HepG2 (cell line): ENCODE data around the gene SMIM24. TPM values are rescaled to one million over a fixed set of nuclear protein-coding genes. Genes with fewer than 3 reads are reported as not detected.

Source experiments
- ESRRA ChIP-seq: sonication (generic); formaldehyde crosslinking; IDR thresholded peaks from 2 replicates; pipeline ENCODE4 v1.5.1; 2020; ENCODE audit warnings: mild to moderate bottlenecking, low read depth, missing genetic modification reagents
- IRF9 ChIP-seq: sonication (generic); formaldehyde crosslinking; IDR thresholded peaks from 2 replicates; pipeline ENCODE4 v1.8.0; 2022; ENCODE audit warnings: missing genetic modification reagents, mild to moderate bottlenecking, borderline replicate concordance
- KDM5B ChIP-seq: sonication (generic); formaldehyde crosslinking; IDR thresholded peaks from 2 replicates; pipeline ENCODE4 v1.4.0; 2020; ENCODE audit warnings: missing genetic modification reagents, mild to moderate bottlenecking, borderline replicate concordance
- KLF11 ChIP-seq: IDR thresholded peaks from 2 replicates; pipeline ENCODE4 v1.6.1; 2016; ENCODE audit warnings: missing compliant biosample characterization
- KMT2A ChIP-seq: sonication (generic); formaldehyde crosslinking; IDR thresholded peaks from 2 replicates; pipeline ENCODE4 v1.4.0; 2020; ENCODE audit warnings: missing genetic modification reagents
- ONECUT2 ChIP-seq: sonication (generic); formaldehyde crosslinking; IDR thresholded peaks from 2 replicates; pipeline ENCODE4 v1.4.0; 2020; ENCODE audit warnings: missing genetic modification reagents
- PAF1 ChIP-seq: IDR thresholded peaks from 2 replicates; pipeline ENCODE4 v1.6.1; 2016; ENCODE audit warnings: missing genetic modification reagents, missing compliant biosample characterization
- PHF5A ChIP-seq: IDR thresholded peaks from one replicate; pipeline ENCODE4 v1.6.1; 2018; ENCODE audit warnings: low read depth, missing genetic modification reagents; ENCODE audit not compliant: unreplicated experiment
- RFX5 ChIP-seq: IDR thresholded peaks from 2 replicates; pipeline ENCODE4 v1.6.1; 2011; ENCODE audit warnings: low read depth, low read length, improper control_type of control experiment
- SMAD3 ChIP-seq: sonication (generic); formaldehyde crosslinking; IDR thresholded peaks from 2 replicates; pipeline ENCODE4 v1.4.0; 2020; ENCODE audit warnings: missing genetic modification reagents
- SMARCC2 ChIP-seq: fragments of 450-650 bp; IDR thresholded peaks from 2 replicates; pipeline ENCODE4 v1.6.1; 2017; ENCODE audit warnings: antibody characterized with exemption, mild to moderate bottlenecking
- TBX3 ChIP-seq: fragments of 450-650 bp; IDR thresholded peaks from 2 replicates; pipeline ENCODE4 v1.6.1; 2017; ENCODE audit warnings: antibody characterized with exemption, mild to moderate bottlenecking, inconsistent platforms, borderline replicate concordance
- TOPORS ChIP-seq: sonication (generic); formaldehyde crosslinking; IDR thresholded peaks from 2 replicates; pipeline ENCODE4 v1.8.0; 2023; ENCODE audit warnings: mild to moderate bottlenecking, missing genetic modification reagents
- ZBTB39 ChIP-seq: sonication (generic); formaldehyde crosslinking; IDR thresholded peaks from 2 replicates; pipeline ENCODE4 v1.5.0; 2020; ENCODE audit warnings: missing genetic modification reagents
- ZFP41 ChIP-seq: sonication (generic); formaldehyde crosslinking; IDR thresholded peaks from 2 replicates; pipeline ENCODE4 v1.4.0; 2020; ENCODE audit warnings: mild to moderate bottlenecking, missing genetic modification reagents, borderline replicate concordance
- ZFP62 ChIP-seq: sonication (generic); formaldehyde crosslinking; IDR thresholded peaks from 2 replicates; pipeline ENCODE4 v1.4.0; 2020; ENCODE audit warnings: missing genetic modification reagents
- ZMYM4 ChIP-seq: sonication (generic); formaldehyde crosslinking; IDR thresholded peaks from 2 replicates; pipeline ENCODE4 v1.8.1; 2023; ENCODE audit warnings: mild to moderate bottlenecking, missing genetic modification reagents
- ZNF17 ChIP-seq: sonication (generic); formaldehyde crosslinking; IDR thresholded peaks from 2 replicates; pipeline ENCODE4 v1.5.0; 2020; ENCODE audit warnings: mild to moderate bottlenecking, missing genetic modification reagents
- ZNF20 ChIP-seq: sonication (generic); formaldehyde crosslinking; IDR thresholded peaks from 2 replicates; pipeline ENCODE4 v1.4.0; 2020; ENCODE audit warnings: mild to moderate bottlenecking, moderate library complexity, missing genetic modification reagents
- ZNF562 ChIP-seq: sonication (generic); formaldehyde crosslinking; IDR thresholded peaks from 2 replicates; pipeline ENCODE4 v1.8.0; 2022; ENCODE audit warnings: missing genetic modification reagents, borderline replicate concordance
- ZNF747 ChIP-seq: sonication (generic); formaldehyde crosslinking; IDR thresholded peaks from 2 replicates; pipeline ENCODE4 v1.8.1; 2023; ENCODE audit warnings: missing genetic modification reagents, mild to moderate bottlenecking, borderline replicate concordance
- ZNF761 ChIP-seq: sonication (generic); formaldehyde crosslinking; conservative IDR thresholded peaks from 2 replicates; pipeline ENCODE4 v1.4.0; 2020; ENCODE audit warnings: mild to moderate bottlenecking, missing genetic modification reagents
- ZNF792 ChIP-seq: IDR thresholded peaks from 2 replicates; pipeline ENCODE4 v1.6.1; 2016
- polyA plus RNA-seq, 8 experiments: library from polyadenylated mRNA; depleted of rRNA in 3 of 8; stranded (reverse) in 7 of 8; unstranded in 1 of 8; fragments of >200 nt; fragmentation: Illumina TruSeq in 4 of 8; extraction: Trizol in 4 of 8; gene quantifications; 2 replicates each; pipeline versions ENCODE4 v1.2.1 to v1.2.3, GENCODE V29; 2011 to 2016; ENCODE audit warnings: low read depth in 4 of 8, missing spikeins in 1 of 8, mixed read lengths in 1 of 8; ENCODE audit not compliant: insufficient read depth in 1 of 8
- total RNA-seq, 5 experiments: library from RNA; depleted of rRNA; stranded (reverse); fragments of >200 nt; fragmentation: Illumina TruSeq; extraction: Trizol; gene quantifications; 2 replicates each; pipeline ENCODE4 v1.2.3, GENCODE V29; 2016; ENCODE audit warnings: low read depth in 1 of 5

The SMIM24 gene
- total and polyA plus RNA-seq, 2 of the 13 experiments (the other 11 are each of a cell fraction or from before 2014, with no cell fraction given): 11.2 to 70.6 TPM

- 0 out of 2 replicates have a peak, but pooled peaks have one; percentile 46 for TF ChIP-seq ZBTB39 (CRISPR knock-in tag)
- no peak for TF ChIP-seq IRF9 (CRISPR knock-in tag)
- 0 out of 2 replicates have a peak, but pooled peaks have one; percentile 17 for TF ChIP-seq ESRRA (CRISPR knock-in tag)
- no peak for TF ChIP-seq RFX5
- TF ChIP-seq ZFP62: 0 out of 2 replicates have a peak, but pooled peaks have one; percentile 62
- no peak for TF ChIP-seq TBX3
- no peak for TF ChIP-seq ZNF17 (CRISPR knock-in tag)
- TF ChIP-seq TOPORS (CRISPR knock-in tag): no peak
- TF ChIP-seq ZNF20 (CRISPR knock-in tag): no peak
- 0 out of 2 replicates have a peak, but pooled peaks have one; percentile 27 for TF ChIP-seq KMT2A (CRISPR knock-in tag)
- no peak for TF ChIP-seq ZNF792 (CRISPR knock-in tag)
- TF ChIP-seq SMARCC2: no peak
- no peak for TF ChIP-seq KLF11
- 0 out of 2 replicates have a peak, but pooled peaks have one; percentile 22 for TF ChIP-seq ZMYM4 (CRISPR knock-in tag)
- TF ChIP-seq ONECUT2 (CRISPR knock-in tag): no peak
- TF ChIP-seq ZNF747: no peak
- no peak for TF ChIP-seq ZNF761 (CRISPR knock-in tag)
- no peak for TF ChIP-seq ZNF562
- TF ChIP-seq PHF5A: no peak
- no peak for TF ChIP-seq PAF1 (CRISPR knock-in tag)
- no peak for TF ChIP-seq SMAD3
- no peak for TF ChIP-seq ZFP41 (CRISPR knock-in tag)
- peak; percentile 54; the same call in 1 of the 2 replicates for TF ChIP-seq KDM5B (CRISPR knock-in tag)
These were observed 45.4 kb downstream of the SMIM24 start (continued) for GRCh38 chr19:3434630-3435553.
